ENCODE data around the gene ING1.
A peak's percentile ranks its signal among the peaks of the same experiment; 100 is the strongest.
"Not testable (repeated sequence)": the region's sequence is repeated elsewhere in the genome, so short reads cannot be mapped to it uniquely, and the experiment has no call there.

The ING1 gene

GRCh38 chr13:110695774-110696173 is 17.7 kb upstream of the ING1 start:
- DNase-seq = not testable (repeated sequence)

- DNase-seq = no peak
Observed at GRCh38 chr13:110696776-110697175, 16.7 kb upstream of the ING1 start.

- DNase-seq = no peak
Observed at GRCh38 chr13:110697842-110698241, 15.7 kb upstream of the ING1 start.

GRCh38 chr13:110698689-110699088 is 14.8 kb upstream of the ING1 start:
- DNase-seq = no peak

GRCh38 chr13:110699148-110700145 is 14.1 kb upstream of the ING1 start:
- DNase-seq = no peak

- DNase-seq = no peak
Observed at GRCh38 chr13:110700186-110700585, 13.3 kb upstream of the ING1 start.

GRCh38 chr13:110700641-110701040 is 12.9 kb upstream of the ING1 start:
- no peak for DNase-seq

GRCh38 chr13:110701061-110701460 is 12.4 kb upstream of the ING1 start:
- not testable (repeated sequence) for DNase-seq

GRCh38 chr13:110702089-110702488 is 11.4 kb upstream of the ING1 start:
- no peak for DNase-seq

GRCh38 chr13:110702591-110703526 is 10.6 kb upstream of the ING1 start:
- no peak for DNase-seq

- no peak for DNase-seq
Observed at GRCh38 chr13:110705356-110705825, 8.1 kb upstream of the ING1 start.

- peak; percentile 92 to 97 for DNase-seq
Observed at GRCh38 chr13:110705826-110706569, 7.5 kb upstream of the ING1 start, which contains the start of gene CARS2. TSS of gene CARS2 (minus strand) at chr13:110706116. CDS start at chr13:110706093, 23 bp downstream.

- no peak for DNase-seq
Observed at GRCh38 chr13:110706570-110707372, 6.7 kb upstream of the ING1 start.

GRCh38 chr13:110712081-110712848 is 1.2 kb upstream of the ING1 start:
- peak; percentile 83 to 86 for DNase-seq

GRCh38 chr13:110712849-110713641 is 455 bp upstream of the ING1 start:
- peak; percentile 98 to 99 for DNase-seq

GRCh38 chr13:110713981-110714796 is 689 bp downstream of the ING1 start:
- peak; percentile 64 to 65 for DNase-seq

- peak; percentile 35 to 42 for DNase-seq
Observed at GRCh38 chr13:110714797-110715394, 1.4 kb downstream of the ING1 start.
